OCI-LY7 (cell line): ENCODE data around the gene HSF2. TPM values are rescaled to one million over a fixed set of nuclear protein-coding genes. Genes with fewer than 3 reads are reported as not detected.

Source experiments
- BruUV-seq: library from RNA; stranded (reverse); fragments of 400-500 nt; replicated peaks from 2 replicates; lab custom pipeline; 2021; lab: Mats Ljungman, UMichigan
- CTCF ChIA-PET: fragments of 300-600 bp; sonication (Branson Sonifier 250); formaldehyde crosslinking; loops from one replicate; lab custom pipeline; 2022; ENCODE audit warnings: antibody characterized with exemption; ENCODE audit not compliant: unreplicated experiment; lab: Charles Lee
- POLR2A ChIA-PET: fragments of 300-600 bp; sonication (Branson Sonifier 250); formaldehyde crosslinking; loops from one replicate; lab custom pipeline; 2022; ENCODE audit warnings: antibody characterized with exemption; lab: Charles Lee
- DNase-seq: peaks from one replicate; pipeline ENCODE4 v3.0.0-alpha.2; 2015; ENCODE audit warnings: low spot score
- H2AFZ ChIP-seq: fragments of 200-600 bp; sonication (generic), shearing (Covaris generic); 2 replicates; pipeline ENCODE4 v1.6.1; 2014; ENCODE audit warnings: mild to moderate bottlenecking, antibody characterized with exemption, low read length, moderate library complexity
- H3K27ac ChIP-seq: fragments of 200-600 bp; sonication (generic); 2 replicates; pipeline ENCODE4 v1.5.1; 2014; ENCODE audit warnings: mixed run types, low read depth, mild to moderate bottlenecking, moderate library complexity, low read length, inconsistent platforms; ENCODE audit not compliant: poor library complexity, severe bottlenecking
- H3K36me3 ChIP-seq: fragments of 200-600 bp; sonication (generic); 2 replicates; pipeline ENCODE4 v1.6.1; 2014; ENCODE audit warnings: mild to moderate bottlenecking, antibody characterized with exemption, low read length, moderate library complexity, mixed read lengths; ENCODE audit not compliant: insufficient read depth
- H3K4me1 ChIP-seq: fragments of 200-600 bp; sonication (generic); 2 replicates; pipeline ENCODE4 v1.5.1; 2014; ENCODE audit warnings: mild to moderate bottlenecking, low read length; ENCODE audit not compliant: insufficient read depth, poor library complexity, severe bottlenecking
- H3K4me2 ChIP-seq: fragments of 200-600 bp; sonication (generic); 2 replicates; pipeline ENCODE4 v1.6.1; 2014; ENCODE audit warnings: mild to moderate bottlenecking, low read length
- H3K4me3 ChIP-seq: fragments of 200-600 bp; sonication (generic); 2 replicates; pipeline ENCODE4 v1.5.1; 2014; ENCODE audit warnings: mild to moderate bottlenecking, low read depth, low read length; ENCODE audit not compliant: poor library complexity, severe bottlenecking
- H3K79me2 ChIP-seq: fragments of 200-600 bp; sonication (generic); 2 replicates; pipeline ENCODE4 v1.6.1; 2016; ENCODE audit warnings: low read depth, mild to moderate bottlenecking, low read length, moderate library complexity, mixed read lengths; ENCODE audit not compliant: insufficient read depth
- H3K9me2 ChIP-seq: fragments of 200-600 bp; sonication (generic); 2 replicates; pipeline ENCODE4 v1.6.1; 2016; ENCODE audit warnings: mild to moderate bottlenecking, low read length, mixed read lengths; ENCODE audit not compliant: insufficient read depth
- H3K9me3 ChIP-seq: fragments of 200-600 bp; sonication (generic); 2 replicates; pipeline ENCODE4 v1.6.1; 2014; ENCODE audit warnings: mild to moderate bottlenecking, mixed run types, low read length, mixed read lengths
- H4K20me1 ChIP-seq: fragments of 200-600 bp; sonication (generic); 2 replicates; pipeline ENCODE4 v1.6.1; 2014; ENCODE audit warnings: mild to moderate bottlenecking, antibody characterized with exemption, low read length, moderate library complexity, mixed read lengths; ENCODE audit not compliant: insufficient read depth
- EZH2phosphoT487 ChIP-seq: fragments of 200-600 bp; sonication (generic); IDR thresholded peaks from 2 replicates; pipeline ENCODE4 v1.6.1; 2018; ENCODE audit warnings: low read depth, borderline replicate concordance, mild to moderate bottlenecking, mixed run types, antibody characterized with exemption, low read length, moderate library complexity, mixed read lengths
- intact Hi-C: fragments of 100-400 bp; cut with micrococcal nuclease; formaldehyde crosslinking; loops from one replicate; pipeline ENCODE4 v1.10.0; 2022; ENCODE audit not compliant: unreplicated experiment
- total RNA-seq, 2 experiments: library from RNA; depleted of rRNA in 1 of 2; stranded (reverse); fragments of >200 nt in 1 of 2; shearing (Covaris generic) in 1 of 2; gene quantifications; 2 replicates each; pipeline ENCODE4 v1.2.3, GENCODE V29; 2014 to 2022
- TF ChIP-seq, protein P1 (sequence below): fragments of 200-600 bp; sonication (generic); conservative IDR thresholded peaks from 2 replicates; pipeline ENCODE4 v1.5.1; 2014; ENCODE audit warnings: mild to moderate bottlenecking, antibody characterized with exemption, low read length, moderate library complexity, mixed read lengths

Gene HSF2
- total RNA-seq, 2 experiments from 2014 or later = 12.1 to 29.6 TPM

DNA sequence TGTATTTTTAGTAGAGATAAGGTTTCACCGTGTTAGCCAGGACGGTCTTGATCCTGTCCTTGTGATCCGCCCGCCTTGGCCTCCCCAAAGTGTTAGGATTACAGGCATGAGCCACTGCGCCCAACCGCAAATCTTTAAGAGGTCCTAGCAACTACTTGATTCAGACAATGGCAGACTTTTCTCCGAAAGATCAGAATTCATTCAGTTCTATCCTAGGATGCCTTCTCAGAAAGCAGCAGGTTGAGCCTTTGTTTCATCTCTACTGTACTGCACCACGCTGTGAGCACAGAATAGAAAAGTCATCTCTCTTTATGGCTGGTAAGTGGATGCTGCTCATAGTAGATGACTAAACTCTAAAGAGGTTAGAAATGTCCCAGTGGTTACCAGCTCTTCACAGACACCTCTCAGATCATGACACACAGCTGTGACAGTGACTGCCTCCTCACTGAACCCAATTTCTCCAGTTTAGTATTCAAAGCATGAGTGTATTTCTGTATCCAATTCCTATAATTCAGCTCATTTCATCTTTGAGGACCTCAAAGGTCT, 6.0 kb upstream of the HSF2 start:
- ChIA-PET CTCF (no interaction called here), POLR2A (interaction anchor here (0.6 kb wide), 1 partner anchor 215 kb away, joined by 3 read pairs; no protein-coding TSS in a partner anchor)
- no peak for DNase-seq
- Histone ChIP-seq H3K4me2 (no peak overlapping the region), H3K4me3 (no peak overlapping the region), H3K36me3 (no peaks in the 10 kb centered on the region), H3K9me2 (no peaks in the 10 kb centered on the region; the same call in 1 of the 2 replicates), H3K79me2 (no peaks in the 10 kb centered on the region), H3K4me1 (no peaks in the 10 kb centered on the region), H2AFZ (no peak overlapping the region), H3K9me3 (no peaks in the 10 kb centered on the region; the same call in 1 of the 2 replicates), H3K27ac (no peak overlapping the region), H4K20me1 (no peaks in the 10 kb centered on the region)
- TF ChIP-seq, protein P1, sequence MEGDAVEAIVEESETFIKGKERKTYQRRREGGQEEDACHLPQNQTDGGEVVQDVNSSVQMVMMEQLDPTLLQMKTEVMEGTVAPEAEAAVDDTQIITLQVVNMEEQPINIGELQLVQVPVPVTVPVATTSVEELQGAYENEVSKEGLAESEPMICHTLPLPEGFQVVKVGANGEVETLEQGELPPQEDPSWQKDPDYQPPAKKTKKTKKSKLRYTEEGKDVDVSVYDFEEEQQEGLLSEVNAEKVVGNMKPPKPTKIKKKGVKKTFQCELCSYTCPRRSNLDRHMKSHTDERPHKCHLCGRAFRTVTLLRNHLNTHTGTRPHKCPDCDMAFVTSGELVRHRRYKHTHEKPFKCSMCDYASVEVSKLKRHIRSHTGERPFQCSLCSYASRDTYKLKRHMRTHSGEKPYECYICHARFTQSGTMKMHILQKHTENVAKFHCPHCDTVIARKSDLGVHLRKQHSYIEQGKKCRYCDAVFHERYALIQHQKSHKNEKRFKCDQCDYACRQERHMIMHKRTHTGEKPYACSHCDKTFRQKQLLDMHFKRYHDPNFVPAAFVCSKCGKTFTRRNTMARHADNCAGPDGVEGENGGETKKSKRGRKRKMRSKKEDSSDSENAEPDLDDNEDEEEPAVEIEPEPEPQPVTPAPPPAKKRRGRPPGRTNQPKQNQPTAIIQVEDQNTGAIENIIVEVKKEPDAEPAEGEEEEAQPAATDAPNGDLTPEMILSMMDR = no peak
- no peak for TF ChIP-seq EZH2phosphoT487
- intact Hi-C loops = no loop called here
- BruUV-seq = no TSS peak

DNA sequence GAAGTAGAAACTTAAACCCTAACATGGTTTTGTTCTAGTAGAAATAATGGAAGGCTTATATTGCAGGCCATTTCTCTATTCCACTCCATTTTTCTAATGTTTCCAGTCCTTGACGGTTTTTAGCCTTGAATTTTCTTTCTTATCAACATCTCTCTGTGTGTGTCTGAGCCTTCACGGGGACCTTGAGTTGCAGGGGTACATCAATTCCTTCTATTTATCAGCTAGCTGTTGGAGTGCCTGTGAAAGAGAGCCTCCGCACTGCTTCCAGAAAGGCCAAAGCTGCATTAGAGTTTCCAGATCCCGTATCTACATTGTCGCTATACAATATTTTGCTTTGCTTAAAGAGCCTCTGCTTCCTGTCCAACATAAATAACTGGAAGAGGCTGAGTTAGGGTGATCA, 5.4 kb upstream of the HSF2 start:
- no peak for DNase-seq
- Histone ChIP-seq H4K20me1 (no peaks in the 10 kb centered on the region), H3K79me2 (no peaks in the 10 kb centered on the region), H3K4me1 (peaks cover 5% of the 10 kb centered on the region), H3K4me2 (no peak overlapping the region), H3K4me3 (no peak overlapping the region), H3K27ac (no peak overlapping the region), H3K9me2 (no peaks in the 10 kb centered on the region; the same call in 1 of the 2 replicates), H2AFZ (no peak overlapping the region), H3K36me3 (no peaks in the 10 kb centered on the region), H3K9me3 (no peaks in the 10 kb centered on the region; the same call in 1 of the 2 replicates)
- CTCF ChIA-PET = no interaction called here
- BruUV-seq = no TSS peak
- intact Hi-C loops = no loop called here
- no peak for TF ChIP-seq EZH2phosphoT487
- TF ChIP-seq, protein P1 = no peak
- POLR2A ChIA-PET = interaction anchor here (0.6 kb wide), 2 partner anchors 80 to 216 kb away, joined by 3 read pairs; no protein-coding TSS in a partner anchor

DNA sequence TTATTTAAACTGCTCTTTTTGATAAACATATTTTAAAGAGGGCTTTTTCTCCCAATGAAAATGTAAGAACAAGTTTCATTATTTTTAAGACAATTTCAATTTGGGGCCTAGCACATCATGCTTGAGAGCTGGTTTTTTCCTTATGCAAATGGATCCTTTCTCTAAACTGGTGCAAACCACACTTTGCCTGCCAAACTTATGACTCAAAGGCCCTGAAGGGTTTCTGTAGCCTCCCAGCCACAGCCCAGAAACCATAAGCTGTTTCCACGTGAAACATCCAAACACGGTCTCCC, 451 bp upstream of the HSF2 start:
- no peak for TF ChIP-seq EZH2phosphoT487
- TF ChIP-seq, protein P1 = no peak
- Histone ChIP-seq H3K4me3 (peak overlapping the region; percentile 58), H4K20me1 (peaks cover 15% of the 10 kb centered on the region), H3K27ac (peak overlapping the region; percentile 38), H3K9me2 (no peaks in the 10 kb centered on the region; the same call in 1 of the 2 replicates), H3K4me2 (peak overlapping the region; percentile 82), H2AFZ (peak overlapping the region; percentile 95), H3K4me1 (peaks cover 22% of the 10 kb centered on the region), H3K79me2 (peaks cover 41% of the 10 kb centered on the region), H3K36me3 (0 out of 2 replicates have a peak, but pooled peaks cover 12% of the 10 kb centered on the region), H3K9me3 (no peaks in the 10 kb centered on the region; the same call in 1 of the 2 replicates)
- no peak for DNase-seq
- no TSS peak for BruUV-seq
- ChIA-PET CTCF (no interaction called here), POLR2A (interaction anchor here (0.6 to 1.5 kb wide), 2 partner anchors 18 to 352 kb away, joined by 3 to 5 read pairs; no protein-coding TSS in a partner anchor)
- intact Hi-C loops = loop anchor here (1.0 kb wide), 1 partner anchor 72 kb away; the partner anchor contains the start of gene SERINC1
